HG02870 (cell line): ENCODE measurements around the gene SFTPA1.
"Not testable (repeated sequence)": the region's sequence is repeated elsewhere in the genome, so short reads cannot be mapped to it uniquely, and the experiment has no call there.

Experiments
- ATAC-seq: cut with Tn5 transposase; IDR thresholded peaks from one replicate; pipeline ENCODE4 v1.9.1; 2021; ENCODE audit warnings: mild to moderate bottlenecking, moderate library complexity; ENCODE audit not compliant: unreplicated experiment

Gene SFTPA1

GRCh38 chr10:79608505-79609375 is 2.0 kb upstream of the SFTPA1 start:
- ATAC-seq, result no peak

GRCh38 chr10:79611193-79611976 is 646 bp downstream of the SFTPA1 start:
- not testable (repeated sequence) for ATAC-seq

- no peak for ATAC-seq
Measured at GRCh38 chr10:79615577-79615976, 4.8 kb downstream of the SFTPA1 start.

- no peak for ATAC-seq
Measured at GRCh38 chr10:79616164-79616563, 5.4 kb downstream of the SFTPA1 start.

- not testable (repeated sequence) for ATAC-seq
Measured at GRCh38 chr10:79623663-79624062, 12.9 kb downstream of the SFTPA1 start.

GRCh38 chr10:79627075-79627474 is 16.3 kb downstream of the SFTPA1 start:
- ATAC-seq, result no peak

- ATAC-seq, result no peak
Measured at GRCh38 chr10:79628083-79628482, 17.3 kb downstream of the SFTPA1 start.

GRCh38 chr10:79628988-79629954 is 18.5 kb downstream of the SFTPA1 start:
- ATAC-seq, result no peak

GRCh38 chr10:79629955-79630327 is 19.2 kb downstream of the SFTPA1 start:
- ATAC-seq, result no peak

GRCh38 chr10:79636654-79637199 is 26.0 kb downstream of the SFTPA1 start:
- ATAC-seq, result not testable (repeated sequence)

GRCh38 chr10:79638318-79638717 is 27.6 kb downstream of the SFTPA1 start:
- ATAC-seq, result no peak

- ATAC-seq, result not testable (repeated sequence)
Measured at GRCh38 chr10:79652695-79653094, 42.0 kb downstream of the SFTPA1 start.

GRCh38 chr10:79663287-79663686 is 52.5 kb downstream of the SFTPA1 start:
- ATAC-seq, result not testable (repeated sequence)

GRCh38 chr10:79664686-79665085 is 53.9 kb downstream of the SFTPA1 start:
- ATAC-seq, result not testable (repeated sequence)
